GM20000 (cell line): ENCODE data around the gene TMEM151B.
A peak's percentile ranks its signal among the peaks of the same experiment; 100 is the strongest.
"Not testable (repeated sequence)": the region's sequence is repeated elsewhere in the genome, so short reads cannot be mapped to it uniquely, and the experiment has no call there.

Experiments
- DNase-seq: peaks from one replicate; pipeline ENCODE4 v3.0.0; 2012; ENCODE audit warnings: low spot score
- CTCF ChIP-seq: IDR thresholded peaks from 2 replicates; pipeline ENCODE4 v1.5.1; 2012; ENCODE audit warnings: mild to moderate bottlenecking, control low read depth; ENCODE audit errors: extremely low read depth, missing control alignments

Gene TMEM151B

DNA sequence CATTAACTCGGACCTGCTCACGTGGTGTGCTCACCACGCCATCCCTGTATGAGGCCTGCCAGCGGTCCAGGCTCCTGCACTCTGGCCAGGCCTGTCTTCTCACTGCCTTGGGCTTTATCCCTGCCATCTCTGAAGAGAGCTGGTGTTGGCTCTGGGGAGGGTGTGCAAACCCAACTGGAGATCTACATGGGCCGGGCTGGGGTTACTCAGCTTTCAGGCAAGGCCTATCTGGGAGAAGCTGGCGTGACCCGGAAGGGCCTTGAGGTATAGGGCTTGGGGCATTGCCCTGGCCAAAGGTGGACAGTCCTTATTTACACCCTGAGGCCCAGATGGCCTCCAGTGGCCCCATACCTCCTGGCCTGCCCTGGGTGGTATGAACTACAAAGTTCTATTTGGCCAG, 41.8 kb upstream of the TMEM151B start:
- TF ChIP-seq CTCF, result no peak
- no peak for DNase-seq

DNA sequence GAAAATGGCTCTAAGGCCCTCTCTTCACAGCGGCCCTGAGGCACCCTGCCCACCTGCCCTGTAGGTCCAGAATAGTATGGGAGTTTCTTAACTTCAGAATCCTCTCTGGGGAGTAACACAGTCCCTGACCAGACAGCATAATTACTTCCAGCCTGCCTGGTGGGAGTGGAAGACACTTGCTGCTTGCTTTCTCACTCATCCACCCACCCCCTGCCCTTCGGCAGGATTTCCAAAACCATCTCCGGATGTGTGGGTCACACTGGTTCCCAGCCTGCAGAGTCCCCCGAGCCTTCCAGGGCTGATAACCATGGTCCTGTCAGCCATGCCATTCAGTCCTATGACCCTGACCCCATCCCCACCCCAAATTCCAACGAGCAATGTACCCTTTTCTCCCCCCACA, 41.4 kb upstream of the TMEM151B start:
- DNase-seq, result no peak
- TF ChIP-seq CTCF, result no peak

DNA sequence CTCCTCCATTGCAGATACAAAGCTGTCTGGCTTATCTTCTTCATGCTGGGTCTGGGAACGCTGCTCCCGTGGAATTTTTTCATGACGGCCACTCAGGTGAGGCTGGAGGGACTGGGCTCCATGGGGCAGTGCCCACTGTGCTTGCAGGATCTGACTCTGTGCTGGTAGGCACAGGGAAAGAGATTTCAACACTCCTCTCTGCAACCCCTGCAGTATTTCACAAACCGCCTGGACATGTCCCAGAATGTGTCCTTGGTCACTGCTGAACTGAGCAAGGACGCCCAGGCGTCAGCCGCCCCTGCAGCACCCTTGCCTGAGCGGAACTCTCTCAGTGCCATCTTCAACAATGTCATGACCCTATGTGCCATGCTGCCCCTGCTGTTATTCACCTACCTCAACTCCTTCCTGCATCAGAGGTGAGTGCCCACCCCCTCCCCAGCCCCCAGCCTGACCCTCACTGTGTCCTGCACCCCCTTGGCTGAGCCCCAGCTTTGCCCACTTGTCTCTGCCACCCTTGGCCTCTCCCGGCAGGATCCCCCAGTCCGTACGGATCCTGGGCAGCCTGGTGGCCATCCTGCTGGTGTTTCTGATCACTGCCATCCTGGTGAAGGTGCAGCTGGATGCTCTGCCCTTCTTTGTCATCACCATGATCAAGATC, 40.7 kb upstream of the TMEM151B start:
- TF ChIP-seq CTCF, result no peak
- DNase-seq, result no peak

GRCh38 chr6:44230034-44230675, 40.1 kb upstream of the TMEM151B start:
- no peak for TF ChIP-seq CTCF
- DNase-seq, result peak; percentile 3

- DNase-seq, result not testable (repeated sequence)
These were observed 38.8 kb upstream of the TMEM151B start for GRCh38 chr6:44231426-44231825.

GRCh38 chr6:44232676-44233566, 37.3 kb upstream of the TMEM151B start:
- no peak for TF ChIP-seq CTCF
- no peak for DNase-seq

- peak; percentile 5 for DNase-seq
- TF ChIP-seq CTCF, result no peak
These were observed 36.6 kb upstream of the TMEM151B start for GRCh38 chr6:44233567-44234100.
